Measurements from ENCODE around the gene RALGAPB.

The RALGAPB gene

GRCh38 chr20:38569747-38570525, 97.3 kb downstream of the RALGAPB start:
- no peak for TF ChIP-seq CTCF (IDR thresholded peaks at IDR 0.05; ENCODE audit: control insufficient read depth, extremely low read depth, insufficient read depth)
- no peak overlapping the region for H3K4me3 ChIP-seq (ENCODE audit: low read depth, low read length)
- DNase-seq (ENCODE audit: low read depth) = no peak

- no peak for TF ChIP-seq CTCF (IDR thresholded peaks at IDR 0.05; ENCODE audit: control insufficient read depth, extremely low read depth, insufficient read depth)
- no peak for DNase-seq (ENCODE audit: low read depth)
- H3K4me3 ChIP-seq (ENCODE audit: low read depth, low read length) = no peak overlapping the region
Measured at GRCh38 chr20:38573413-38573812, 100.8 kb downstream of the RALGAPB start.

GRCh38 chr20:38579219-38579910, 106.7 kb downstream of the RALGAPB start:
- DNase-seq (ENCODE audit: low read depth) = no peak
- no peak overlapping the region for H3K4me3 ChIP-seq (ENCODE audit: low read depth, low read length)
- no peak for TF ChIP-seq CTCF (IDR thresholded peaks at IDR 0.05; ENCODE audit: control insufficient read depth, extremely low read depth, insufficient read depth)

- DNase-seq (ENCODE audit: low read depth) = no peak
- TF ChIP-seq CTCF (IDR thresholded peaks at IDR 0.05; ENCODE audit: control insufficient read depth, extremely low read depth, insufficient read depth) = no peak
- H3K4me3 ChIP-seq (ENCODE audit: low read depth, low read length) = no peak overlapping the region
Measured at GRCh38 chr20:38579921-38580320, 107.3 kb downstream of the RALGAPB start.

- no peak for DNase-seq (ENCODE audit: low read depth)
- no peak within 1 kb of the TSS for H3K4me3 ChIP-seq (ENCODE audit: low read depth, low read length)
- TF ChIP-seq CTCF (IDR thresholded peaks at IDR 0.05; ENCODE audit: control insufficient read depth, extremely low read depth, insufficient read depth) = no peak
Measured at GRCh38 chr20:38581013-38581412, 108.4 kb downstream of the RALGAPB start, which contains the start of gene ADIG. TSS of gene ADIG (plus strand) at chr20:38581197. CDS start at chr20:38581251, 54 bp downstream.

GRCh38 chr20:38581830-38582358, 109.3 kb downstream of the RALGAPB start:
- H3K4me3 ChIP-seq (ENCODE audit: low read depth, low read length) = no peak overlapping the region
- no peak for TF ChIP-seq CTCF (IDR thresholded peaks at IDR 0.05; ENCODE audit: control insufficient read depth, extremely low read depth, insufficient read depth)
- DNase-seq (ENCODE audit: low read depth) = no peak
